ENCODE measurements around the gene SERINC4.

SERINC4 gene

DNA sequence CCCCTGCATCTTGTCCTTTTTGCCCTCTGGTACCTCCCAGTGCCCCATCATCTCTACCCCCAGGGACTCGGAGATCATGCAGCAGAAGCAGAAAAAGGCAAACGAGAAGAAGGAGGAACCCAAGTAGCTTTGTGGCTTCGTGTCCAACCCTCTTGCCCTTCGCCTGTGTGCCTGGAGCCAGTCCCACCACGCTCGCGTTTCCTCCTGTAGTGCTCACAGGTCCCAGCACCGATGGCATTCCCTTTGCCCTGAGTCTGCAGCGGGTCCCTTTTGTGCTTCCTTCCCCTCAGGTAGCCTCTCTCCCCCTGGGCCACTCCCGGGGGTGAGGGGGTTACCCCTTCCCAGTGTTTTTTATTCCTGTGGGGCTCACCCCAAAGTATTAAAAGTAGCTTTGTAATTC, 6.4 kb downstream of the SERINC4 start:
- TF ChIP-seq, protein P1, sequence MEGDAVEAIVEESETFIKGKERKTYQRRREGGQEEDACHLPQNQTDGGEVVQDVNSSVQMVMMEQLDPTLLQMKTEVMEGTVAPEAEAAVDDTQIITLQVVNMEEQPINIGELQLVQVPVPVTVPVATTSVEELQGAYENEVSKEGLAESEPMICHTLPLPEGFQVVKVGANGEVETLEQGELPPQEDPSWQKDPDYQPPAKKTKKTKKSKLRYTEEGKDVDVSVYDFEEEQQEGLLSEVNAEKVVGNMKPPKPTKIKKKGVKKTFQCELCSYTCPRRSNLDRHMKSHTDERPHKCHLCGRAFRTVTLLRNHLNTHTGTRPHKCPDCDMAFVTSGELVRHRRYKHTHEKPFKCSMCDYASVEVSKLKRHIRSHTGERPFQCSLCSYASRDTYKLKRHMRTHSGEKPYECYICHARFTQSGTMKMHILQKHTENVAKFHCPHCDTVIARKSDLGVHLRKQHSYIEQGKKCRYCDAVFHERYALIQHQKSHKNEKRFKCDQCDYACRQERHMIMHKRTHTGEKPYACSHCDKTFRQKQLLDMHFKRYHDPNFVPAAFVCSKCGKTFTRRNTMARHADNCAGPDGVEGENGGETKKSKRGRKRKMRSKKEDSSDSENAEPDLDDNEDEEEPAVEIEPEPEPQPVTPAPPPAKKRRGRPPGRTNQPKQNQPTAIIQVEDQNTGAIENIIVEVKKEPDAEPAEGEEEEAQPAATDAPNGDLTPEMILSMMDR (IDR thresholded peaks at IDR 0.05; ENCODE audit: control insufficient read depth, extremely low read depth, insufficient read depth): no peak
- H3K4me3 ChIP-seq (ENCODE audit: low read depth, low read length): peak overlapping the region; percentile 91
- no peak for DNase-seq (ENCODE audit: low read depth)

DNA sequence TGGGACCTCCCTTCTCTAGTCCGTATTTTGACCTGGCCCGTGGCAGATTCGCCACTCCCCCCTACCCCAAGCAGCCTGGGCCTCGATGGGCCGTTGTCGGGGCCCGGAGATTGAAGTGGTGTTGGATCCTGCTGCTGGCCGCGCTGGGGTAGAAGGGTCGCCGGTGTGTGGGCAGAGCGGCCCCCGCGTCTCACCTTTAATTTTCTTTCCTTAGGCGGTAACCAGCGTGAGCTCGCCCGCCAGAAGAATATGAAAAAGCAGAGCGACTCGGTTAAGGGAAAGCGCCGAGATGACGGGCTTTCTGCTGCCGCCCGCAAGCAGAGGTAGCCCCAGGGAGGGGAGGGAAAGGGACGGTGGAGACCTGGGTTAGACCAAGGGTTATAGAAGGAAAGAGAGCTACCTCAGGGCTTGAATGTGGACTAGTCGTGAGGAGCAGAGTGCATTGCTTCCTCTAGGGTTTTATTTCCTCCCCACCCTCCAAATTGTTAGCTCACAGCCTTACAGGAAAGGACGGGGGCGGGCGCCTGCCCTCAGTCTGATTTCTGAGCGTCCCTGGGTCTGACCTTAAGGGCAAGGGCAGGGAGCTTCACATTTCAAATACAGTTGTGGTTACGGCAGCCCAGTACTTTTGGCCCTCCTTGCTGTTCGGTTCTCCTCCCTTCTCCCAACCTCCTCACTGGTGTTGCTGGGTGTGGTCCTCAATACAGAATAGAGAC, 7.1 kb downstream of the SERINC4 start:
- H3K4me3 ChIP-seq (ENCODE audit: low read depth, low read length): peak overlapping the region; percentile 91
- TF ChIP-seq, protein P1 (IDR thresholded peaks at IDR 0.05; ENCODE audit: control insufficient read depth, extremely low read depth, insufficient read depth): no peak
- no peak for DNase-seq (ENCODE audit: low read depth)

DNA sequence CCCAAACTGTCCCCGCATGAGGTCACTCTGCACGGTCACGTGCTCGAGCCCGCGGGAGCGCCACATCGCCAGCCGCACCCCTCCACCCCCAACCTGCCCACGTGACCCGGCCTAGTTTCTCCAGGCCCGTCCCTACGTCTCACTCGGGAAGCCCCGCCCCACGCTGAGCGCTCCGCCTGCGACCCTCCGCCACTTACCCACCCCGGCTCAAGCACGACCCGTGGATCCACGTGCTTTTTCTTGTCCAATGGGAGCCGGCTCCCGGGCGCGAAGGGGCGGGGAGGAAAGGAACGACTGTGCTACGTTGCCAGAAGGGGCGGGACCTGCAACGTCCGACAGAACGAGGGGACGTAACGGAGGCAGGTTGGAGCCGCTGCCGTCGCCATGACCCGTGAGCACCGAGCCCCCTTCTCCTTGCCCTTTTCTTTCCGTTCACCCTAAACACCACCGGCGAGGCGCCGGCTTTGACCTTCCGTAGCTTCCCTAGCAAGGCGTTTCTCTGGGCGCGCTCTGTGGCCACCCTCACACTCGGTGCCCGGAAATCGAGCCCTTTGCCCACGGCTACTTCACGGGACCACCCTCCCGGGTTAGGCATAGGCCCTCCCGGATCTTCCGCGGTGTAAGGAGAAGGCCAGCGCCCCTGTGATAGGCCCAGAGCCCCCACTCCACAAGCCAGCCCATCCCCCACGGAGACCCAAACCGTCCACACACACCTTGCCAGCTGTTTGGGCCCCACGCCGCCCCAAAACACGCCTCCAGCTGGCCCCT, 7.8 kb downstream of the SERINC4 start, which contains the start of gene SERF2:
Gene SERF2, plus strand, starts transcription at position 328 of the 768 bp plus-strand sequence. Its CDS starts 57 bp downstream, at position 385.
- H3K4me3 ChIP-seq (ENCODE audit: low read depth, low read length): peak within 1 kb of the TSS; percentile 91
- TF ChIP-seq, protein P1 (IDR thresholded peaks at IDR 0.05; ENCODE audit: control insufficient read depth, extremely low read depth, insufficient read depth): no peak
- DNase-seq (ENCODE audit: low read depth): peak; percentile 98

DNA sequence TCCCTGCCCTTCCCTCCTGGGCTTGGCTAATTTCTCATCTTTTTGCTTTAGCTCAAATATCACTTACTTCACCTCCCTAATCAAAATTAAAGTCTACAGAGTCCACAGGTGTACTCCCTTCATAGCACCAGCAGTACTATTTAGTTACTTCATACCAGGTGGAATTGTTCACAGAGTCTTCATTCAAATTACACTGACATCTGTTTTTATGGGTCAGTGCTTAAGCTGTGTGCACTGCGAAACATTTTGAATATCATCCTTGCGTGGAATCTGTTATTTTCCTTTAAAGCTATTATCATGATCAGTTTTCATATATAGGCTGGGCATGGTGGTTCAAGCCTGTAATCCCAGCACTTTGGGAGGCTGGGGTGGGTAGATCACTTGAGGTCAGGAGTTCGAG, 10.6 kb downstream of the SERINC4 start:
- TF ChIP-seq, protein P1 (IDR thresholded peaks at IDR 0.05; ENCODE audit: control insufficient read depth, extremely low read depth, insufficient read depth): no peak
- DNase-seq (ENCODE audit: low read depth): no peak
- no peak overlapping the region for H3K4me3 ChIP-seq (ENCODE audit: low read depth, low read length)

DNA sequence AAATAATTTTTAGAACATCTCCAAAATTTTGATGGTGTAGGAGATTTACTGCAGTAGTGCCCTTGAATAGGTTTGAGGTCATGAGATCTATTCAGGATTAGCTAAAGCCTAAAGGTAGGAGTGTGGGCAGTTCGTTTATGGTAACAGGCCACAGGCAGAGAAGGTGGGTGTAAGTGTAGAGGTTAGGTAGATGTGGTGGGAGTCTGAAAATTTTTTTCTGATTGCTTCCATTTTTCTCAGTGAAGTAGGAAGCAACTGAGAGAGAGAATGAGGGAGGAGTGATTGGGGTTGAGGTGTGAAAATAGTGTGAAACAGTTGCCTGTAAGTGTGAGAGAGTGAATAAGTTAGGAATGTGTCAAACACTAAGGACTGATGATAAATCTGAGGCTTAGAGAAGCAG, 21.0 kb downstream of the SERINC4 start:
- DNase-seq (ENCODE audit: low read depth): no peak
- TF ChIP-seq, protein P1 (IDR thresholded peaks at IDR 0.05; ENCODE audit: control insufficient read depth, extremely low read depth, insufficient read depth): no peak
- H3K4me3 ChIP-seq (ENCODE audit: low read depth, low read length): no peak overlapping the region

DNA sequence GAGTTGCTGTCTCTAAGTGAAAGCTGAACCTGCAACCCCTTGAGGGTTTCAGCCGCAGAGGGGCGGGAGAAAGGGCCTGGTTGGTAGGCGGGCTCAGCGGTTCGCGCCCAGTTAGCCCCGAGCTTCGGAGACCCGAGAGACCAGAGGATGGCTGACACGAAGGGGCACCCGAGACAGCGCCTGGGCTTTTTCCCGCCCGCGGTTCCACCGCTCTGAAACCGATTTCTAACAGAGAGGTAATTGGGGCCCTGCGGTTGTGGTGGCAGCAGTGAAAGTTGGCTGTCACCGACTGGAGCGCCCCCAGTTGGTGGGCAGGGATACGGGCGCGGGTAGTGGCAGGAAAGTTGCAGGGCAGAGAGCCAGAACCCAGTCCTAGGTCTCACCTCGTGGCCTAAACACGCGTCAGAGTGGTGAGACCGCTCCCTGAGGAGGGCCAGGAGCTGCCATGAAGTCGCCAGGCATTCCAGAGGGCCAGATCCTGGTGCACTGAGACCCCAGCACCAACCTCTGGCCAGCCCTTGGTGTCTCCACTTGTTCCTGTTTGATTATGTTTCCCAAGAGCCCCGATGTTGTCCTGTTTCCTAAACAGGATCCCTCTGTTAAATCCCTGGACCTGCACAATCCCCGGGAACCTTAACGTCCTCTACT, 22.6 kb downstream of the SERINC4 start:
- TF ChIP-seq, protein P1 (IDR thresholded peaks at IDR 0.05; ENCODE audit: control insufficient read depth, extremely low read depth, insufficient read depth): peak; percentile 81
- peak overlapping the region; percentile 98 for H3K4me3 ChIP-seq (ENCODE audit: low read depth, low read length)
- DNase-seq (ENCODE audit: low read depth): peak; percentile 52

Data from LNCaP clone FGC (cell line).